ENCODE measurements around the gene DET1.

DNA sequence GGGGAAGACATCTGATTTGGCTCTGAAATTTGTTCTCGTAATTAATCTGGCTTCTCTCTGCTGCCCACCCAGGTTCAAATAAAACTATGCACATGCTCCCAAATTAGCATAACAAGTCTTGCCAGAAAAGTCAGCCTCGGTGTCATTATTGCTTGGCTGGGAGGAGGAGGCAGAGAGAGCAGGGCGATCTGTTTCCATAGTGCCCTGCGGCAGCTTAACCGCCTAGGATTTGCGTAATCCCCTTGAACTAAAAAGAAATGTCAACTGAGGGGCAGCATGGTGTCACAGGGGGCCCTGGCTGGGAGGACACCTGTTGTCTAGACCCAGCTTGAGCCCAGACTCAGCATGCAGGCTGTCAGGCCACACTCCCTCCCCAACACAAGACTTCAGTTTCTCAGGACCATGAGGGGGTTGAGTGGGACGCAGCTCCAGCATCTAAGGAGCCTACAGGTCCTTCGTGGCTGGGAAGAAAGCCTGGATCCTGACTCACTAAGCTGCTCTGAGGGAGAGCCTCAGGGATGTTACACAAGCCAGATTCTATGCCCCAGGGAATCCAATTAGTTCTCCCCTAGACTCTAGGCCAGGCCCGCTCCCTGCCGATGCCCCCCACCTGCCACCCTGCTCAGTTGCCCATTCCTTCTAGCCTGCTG is 61.7 kb downstream of the DET1 start:
- TF ChIP-seq, protein P1, sequence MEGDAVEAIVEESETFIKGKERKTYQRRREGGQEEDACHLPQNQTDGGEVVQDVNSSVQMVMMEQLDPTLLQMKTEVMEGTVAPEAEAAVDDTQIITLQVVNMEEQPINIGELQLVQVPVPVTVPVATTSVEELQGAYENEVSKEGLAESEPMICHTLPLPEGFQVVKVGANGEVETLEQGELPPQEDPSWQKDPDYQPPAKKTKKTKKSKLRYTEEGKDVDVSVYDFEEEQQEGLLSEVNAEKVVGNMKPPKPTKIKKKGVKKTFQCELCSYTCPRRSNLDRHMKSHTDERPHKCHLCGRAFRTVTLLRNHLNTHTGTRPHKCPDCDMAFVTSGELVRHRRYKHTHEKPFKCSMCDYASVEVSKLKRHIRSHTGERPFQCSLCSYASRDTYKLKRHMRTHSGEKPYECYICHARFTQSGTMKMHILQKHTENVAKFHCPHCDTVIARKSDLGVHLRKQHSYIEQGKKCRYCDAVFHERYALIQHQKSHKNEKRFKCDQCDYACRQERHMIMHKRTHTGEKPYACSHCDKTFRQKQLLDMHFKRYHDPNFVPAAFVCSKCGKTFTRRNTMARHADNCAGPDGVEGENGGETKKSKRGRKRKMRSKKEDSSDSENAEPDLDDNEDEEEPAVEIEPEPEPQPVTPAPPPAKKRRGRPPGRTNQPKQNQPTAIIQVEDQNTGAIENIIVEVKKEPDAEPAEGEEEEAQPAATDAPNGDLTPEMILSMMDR (IDR thresholded peaks at IDR 0.05 in 4 of 5, conservative IDR thresholded peaks at IDR 0.05 in 1 of 5), result no peak
- no peak for TF ChIP-seq POLR2A (IDR thresholded peaks at IDR 0.05)

Measured in gastrocnemius medialis (tissue), 4 donors.